HG03575 (cell line): ENCODE results near the gene KCNN1.
"Not testable (repeated sequence)": the region's sequence is repeated elsewhere in the genome, so short reads cannot be mapped to it uniquely, and the experiment has no call there.

ENCODE experiments used
- ATAC-seq: cut with Tn5 transposase; IDR thresholded peaks from one replicate; pipeline ENCODE4 v1.9.1; 2021; ENCODE audit not compliant: unreplicated experiment, insufficient number of reproducible peaks, low FRiP score; ENCODE audit errors: extremely low read depth

Gene KCNN1

DNA sequence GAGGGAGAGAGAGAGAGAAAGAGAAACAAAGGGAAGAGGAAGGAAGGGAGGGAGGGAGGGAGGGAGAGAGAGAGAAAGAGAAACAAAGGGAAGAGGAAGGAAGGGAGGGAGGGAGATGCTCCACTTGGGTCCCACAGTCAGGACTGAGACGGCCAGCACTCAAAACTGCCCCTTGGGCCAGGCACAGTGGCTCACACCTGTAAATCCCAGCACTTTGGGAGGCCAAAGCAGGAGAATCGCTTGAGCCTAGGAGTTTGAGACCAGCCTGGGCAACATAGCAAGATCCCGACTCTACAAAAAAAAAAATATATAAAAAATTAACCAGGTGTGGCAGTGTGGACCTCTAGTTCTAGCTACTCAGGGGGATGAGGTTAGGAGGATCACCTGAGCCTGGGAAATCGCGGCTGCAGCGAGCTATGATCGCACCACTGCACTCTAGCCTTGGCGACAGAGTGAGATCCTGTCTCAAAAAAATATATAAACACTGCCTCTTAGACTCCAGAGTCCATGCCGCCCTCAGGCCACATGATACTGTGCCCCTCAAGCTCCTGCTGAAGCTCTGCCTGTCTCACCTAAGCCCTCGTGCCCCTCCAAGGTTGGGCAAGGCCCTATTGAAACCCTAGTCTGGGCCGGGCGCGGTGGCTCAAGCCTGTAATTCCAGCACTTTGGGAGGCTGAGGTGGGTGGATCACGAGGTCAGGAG, 49.5 kb downstream of the KCNN1 start:
- ATAC-seq = no peak

DNA sequence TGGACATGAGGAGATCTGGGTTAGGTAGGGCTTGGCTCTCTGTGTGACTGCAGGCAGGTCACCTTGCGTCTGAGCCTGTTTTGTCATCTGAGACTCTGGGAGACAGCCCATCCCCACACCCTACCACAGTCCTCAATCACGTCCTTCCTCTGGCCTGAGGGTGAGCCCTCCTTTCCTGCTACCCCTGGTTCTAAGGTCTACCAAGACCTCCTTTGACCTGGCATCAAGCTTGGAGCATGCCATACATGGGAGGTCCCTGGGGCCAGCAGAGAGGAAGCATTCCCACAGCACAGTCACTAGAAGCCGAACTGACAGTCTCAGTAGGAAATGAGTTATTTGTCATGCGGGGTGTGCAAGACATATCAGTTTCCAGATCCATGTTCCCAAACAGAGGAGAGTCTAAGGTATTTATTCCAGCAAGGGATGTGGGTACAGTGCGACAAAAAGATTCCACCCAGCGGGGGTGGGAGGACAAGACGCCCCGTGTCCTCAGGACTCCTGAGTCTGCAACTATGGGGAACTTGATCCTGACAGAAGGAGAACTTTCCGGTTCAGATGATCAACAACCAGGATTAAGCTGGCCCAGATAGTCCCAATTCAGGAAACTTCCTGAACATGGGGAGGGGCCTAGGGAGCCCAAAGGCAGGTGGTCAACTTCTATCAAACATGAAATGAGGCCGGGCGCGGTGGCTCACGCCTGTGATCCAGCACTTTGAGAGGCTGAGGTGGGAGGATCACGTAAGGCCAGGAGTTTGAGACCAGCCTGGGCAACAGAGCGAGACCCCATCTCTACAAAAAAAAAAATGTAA, 50.6 kb downstream of the KCNN1 start:
- no peak for ATAC-seq

DNA sequence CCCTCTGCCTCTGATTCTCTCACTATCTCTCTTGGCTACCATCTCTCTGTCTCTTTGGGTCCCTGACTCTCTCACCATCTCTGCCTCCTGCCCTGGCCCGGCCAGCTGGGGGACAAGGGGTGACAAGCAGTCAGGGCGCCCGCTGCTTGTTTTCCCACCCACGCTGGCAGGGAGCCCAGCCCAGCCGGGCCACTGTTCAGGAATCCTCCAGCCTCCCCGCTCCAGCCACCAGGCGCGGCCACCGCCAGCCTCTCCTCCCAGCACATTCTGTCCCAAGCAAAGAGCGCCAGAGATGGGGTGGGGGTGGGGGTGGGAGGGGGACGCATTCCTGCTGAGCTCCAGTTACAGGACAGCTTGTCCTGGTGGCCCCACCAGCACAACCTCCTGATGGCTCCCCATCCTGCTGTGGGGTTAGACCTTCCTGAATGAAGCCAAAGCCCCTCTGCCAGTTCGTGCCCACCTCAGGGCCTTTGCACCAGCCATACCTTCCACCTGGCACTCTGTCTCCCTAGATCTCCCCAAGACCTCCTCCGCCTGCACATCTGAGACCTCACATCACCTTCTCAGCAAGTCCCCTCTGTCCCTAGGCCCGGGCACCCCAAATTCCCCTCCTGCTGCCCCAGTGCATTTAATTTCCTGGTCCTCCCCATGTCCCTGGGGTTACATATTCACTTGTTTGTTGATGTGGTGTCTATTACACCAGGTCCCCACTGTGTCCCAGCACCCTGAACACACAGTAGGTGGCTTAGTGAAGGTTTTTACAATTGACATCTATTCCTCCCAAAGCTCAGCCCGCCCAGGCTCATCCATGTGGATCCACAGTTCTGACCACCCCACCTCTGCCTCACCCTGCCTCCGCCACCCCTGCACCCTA, 53.5 kb downstream of the KCNN1 start:
- no peak for ATAC-seq

DNA sequence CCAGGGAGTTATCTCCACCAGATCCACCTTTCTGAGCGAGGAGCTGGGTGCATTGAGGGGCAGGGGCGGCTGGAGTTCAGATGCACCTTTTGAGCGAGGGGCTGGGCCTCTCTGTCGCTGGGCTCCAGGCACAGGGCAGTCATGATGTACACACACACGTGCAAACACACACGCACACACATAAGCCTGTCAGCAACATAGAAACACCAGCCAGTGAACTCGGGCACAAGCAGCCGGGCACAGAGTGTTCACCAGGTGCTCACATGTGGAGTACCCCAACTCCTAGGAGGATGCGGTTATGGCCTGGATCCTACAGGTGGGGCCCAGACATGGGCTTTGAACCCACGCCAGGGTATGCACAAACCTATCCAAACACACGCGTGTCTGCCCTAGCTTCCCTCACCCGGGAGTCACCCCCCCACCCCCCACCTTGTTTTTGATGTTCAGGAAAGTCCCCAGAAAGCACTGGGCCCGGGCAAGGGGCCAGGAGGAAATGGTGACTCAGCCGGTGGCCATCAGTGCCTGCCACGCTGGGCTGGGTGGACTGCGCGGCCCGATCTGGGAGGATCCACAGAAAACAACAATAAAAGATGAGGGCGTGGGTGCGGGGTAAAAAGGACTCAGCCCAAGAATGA, 54.3 kb downstream of the KCNN1 start:
- no peak for ATAC-seq

DNA sequence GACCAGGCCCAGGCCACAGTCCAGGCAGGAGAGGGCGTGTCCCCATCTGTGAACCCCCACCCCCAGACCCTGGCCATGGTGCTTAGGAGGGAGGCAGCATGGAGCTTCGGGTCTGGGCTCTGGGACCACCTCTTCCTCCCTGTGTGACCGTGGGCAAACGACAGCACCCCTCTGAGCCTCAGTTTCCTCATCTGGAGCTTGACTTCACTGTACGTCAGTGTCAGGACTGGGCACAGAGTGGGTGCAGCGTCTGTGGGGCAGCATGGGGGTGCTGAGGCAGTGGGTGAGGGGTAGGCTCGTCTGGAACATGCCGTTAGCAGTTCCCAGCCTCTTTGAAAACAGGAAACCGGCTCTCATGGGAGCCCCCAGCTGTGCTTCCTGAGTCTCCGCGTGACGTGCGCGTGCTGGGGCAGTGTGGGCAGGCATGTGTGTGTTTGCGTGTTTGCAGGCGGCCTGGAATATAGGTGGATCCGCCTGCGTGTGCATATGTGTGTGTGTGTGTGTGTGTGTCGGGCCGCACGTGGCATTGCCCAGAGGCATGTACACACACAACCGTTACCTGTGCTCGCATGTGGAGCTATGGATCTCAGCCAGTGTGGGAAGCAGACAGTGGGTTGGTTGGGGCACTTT, 56.8 kb downstream of the KCNN1 start:
- ATAC-seq = no peak

DNA sequence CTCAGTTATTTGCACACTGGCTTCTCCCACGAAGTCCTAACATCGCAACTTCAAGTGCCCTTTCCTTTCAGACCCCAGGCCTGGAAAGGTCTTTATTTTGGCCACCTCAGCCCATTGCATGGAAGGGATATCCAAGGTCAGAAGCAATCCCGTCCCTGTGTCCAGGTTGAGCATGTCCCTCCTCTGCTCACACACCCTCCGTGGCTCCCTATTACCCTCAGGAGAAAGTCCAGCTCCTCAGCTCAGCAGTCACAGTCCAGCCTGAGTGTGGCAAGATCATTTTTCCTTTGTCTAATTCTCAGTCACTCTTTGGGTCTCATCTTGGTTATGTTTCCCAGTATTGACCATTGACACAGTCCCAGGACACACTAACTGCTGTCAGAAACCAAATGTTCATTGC, 60.2 kb downstream of the KCNN1 start:
- ATAC-seq = no peak

DNA sequence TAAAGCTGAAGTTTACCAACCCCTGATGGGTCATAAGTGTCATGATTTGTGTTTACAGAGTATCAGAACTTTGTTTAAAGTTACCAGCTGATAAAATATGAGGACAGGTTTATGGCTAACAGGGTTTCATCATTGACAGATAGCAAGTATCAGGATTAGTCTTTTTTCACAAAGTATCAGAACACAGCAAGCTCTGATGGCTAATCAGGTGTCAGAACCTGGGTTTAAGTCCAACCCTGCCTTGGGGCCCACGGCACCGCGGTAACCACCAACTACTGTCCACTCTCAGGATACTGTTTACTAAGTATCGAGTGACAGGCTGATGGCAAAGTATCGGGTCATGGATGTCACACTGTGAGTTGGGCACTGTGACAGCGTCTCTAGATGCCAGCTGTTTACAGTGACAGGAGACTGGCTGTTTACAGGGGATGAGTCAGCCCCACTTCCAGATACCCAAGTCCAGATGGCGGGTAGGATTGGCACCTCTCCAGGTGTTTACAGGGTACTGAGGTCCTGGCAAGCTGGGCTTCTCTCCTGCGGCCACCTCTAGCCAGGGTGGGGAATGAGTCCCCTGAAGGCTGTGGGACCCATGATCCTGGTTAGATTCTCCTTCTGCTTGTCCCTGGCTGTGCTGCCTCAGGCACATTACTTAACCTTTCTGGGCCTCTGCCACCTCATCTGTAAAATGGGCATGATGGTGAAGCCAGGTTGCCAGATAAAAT, 62.9 kb downstream of the KCNN1 start:
- no peak for ATAC-seq

DNA sequence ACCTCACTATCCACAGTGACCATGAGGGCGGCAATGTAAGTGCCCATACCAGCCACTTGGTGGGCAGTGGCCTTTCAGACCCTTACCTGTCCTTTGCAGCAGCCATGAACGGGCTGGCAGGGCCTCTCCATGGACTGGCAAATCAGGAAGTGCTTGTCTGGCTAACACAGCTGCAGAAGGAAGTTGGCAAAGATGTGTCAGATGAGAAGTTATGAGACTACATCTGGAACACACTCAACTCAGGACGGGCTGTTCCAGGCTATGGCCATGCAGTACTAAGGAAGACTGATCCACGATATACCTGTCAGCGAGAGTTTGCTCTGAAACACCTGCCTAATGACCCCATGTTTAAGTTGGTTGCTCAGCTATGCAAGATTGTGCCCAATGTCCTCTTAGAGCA, 64.5 kb downstream of the KCNN1 start:
- ATAC-seq = not testable (repeated sequence)

DNA sequence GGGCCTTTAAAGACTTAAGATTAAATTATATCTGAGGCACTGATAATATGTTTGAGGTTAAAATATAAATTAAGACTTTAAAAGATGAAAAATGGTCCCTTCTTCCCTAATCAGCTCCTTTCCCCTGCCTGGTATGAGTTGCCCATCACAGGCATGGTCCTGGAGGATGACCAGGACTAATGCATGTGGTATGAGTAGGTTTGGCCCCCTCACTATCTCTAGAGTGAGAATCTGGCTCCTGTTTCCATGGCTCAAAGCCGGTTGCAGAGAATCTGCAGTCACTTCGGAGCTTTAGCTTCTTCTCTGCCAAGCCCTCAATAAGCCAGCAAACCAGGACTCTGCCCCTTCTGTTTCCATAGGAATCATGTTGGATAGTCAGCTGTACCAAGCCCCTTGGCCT, 65.2 kb downstream of the KCNN1 start:
- ATAC-seq = not testable (repeated sequence)

DNA sequence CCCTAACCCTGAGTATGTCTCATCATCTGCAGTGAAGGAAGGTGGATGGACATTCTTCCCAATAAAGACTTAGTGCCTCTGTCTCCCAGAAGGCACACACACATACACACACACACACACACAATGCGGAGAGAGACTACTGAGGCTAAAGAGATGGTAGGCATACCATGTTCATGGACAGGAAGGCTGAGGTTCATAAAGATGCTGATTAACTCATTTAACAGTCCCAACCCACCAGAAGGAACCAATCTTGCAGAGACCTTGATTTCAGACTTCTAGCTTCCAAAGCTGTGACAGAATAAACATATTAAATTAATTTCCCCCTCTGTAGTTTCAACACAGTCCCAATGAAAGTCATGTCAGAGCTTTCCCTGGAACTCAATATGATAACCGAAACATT, 74.1 kb downstream of the KCNN1 start:
- no peak for ATAC-seq

DNA sequence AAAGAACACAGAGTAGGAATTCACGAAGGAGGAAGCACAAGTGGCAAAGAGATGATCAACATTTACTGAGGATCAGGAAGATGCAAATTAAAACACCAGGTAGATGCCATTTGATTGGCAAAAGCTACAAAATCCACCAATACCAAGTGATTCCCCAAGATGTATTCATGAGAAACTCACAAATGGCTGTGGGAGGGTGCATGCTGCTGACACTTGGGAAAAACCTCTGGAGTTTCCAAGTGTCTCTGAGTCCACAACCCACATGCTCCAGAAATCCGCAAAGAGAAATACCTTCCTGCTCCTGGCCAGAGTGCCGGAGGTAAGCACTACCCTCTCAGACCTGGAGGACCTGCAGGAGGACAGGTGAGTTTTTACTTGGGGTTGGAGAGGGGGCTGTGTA, 76.8 kb downstream of the KCNN1 start:
- no peak for ATAC-seq

DNA sequence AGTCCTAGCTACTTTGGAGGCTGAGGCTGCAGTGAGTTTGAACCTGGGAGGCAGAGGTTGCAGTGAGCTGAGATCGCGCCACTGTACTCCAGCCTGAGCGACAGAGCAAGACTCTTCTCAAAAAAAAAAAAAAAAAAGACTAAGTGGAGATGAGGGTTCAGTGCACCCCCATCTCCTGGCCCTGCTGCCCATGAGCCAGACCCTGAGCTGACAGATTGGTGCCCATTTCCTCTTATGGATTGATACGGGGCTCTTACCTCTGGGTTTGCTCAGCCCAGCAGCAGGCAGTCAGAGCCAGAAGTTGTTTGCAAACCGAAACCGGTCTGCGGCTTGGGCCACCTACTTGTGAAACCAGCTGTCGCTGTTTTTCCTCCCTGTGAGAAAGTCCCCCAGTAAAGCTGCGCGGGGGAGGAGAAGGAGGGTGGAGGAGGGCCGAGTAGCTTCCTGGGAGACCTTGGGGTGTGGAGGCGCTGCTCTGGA, 78.0 kb downstream of the KCNN1 start:
- ATAC-seq = no peak

DNA sequence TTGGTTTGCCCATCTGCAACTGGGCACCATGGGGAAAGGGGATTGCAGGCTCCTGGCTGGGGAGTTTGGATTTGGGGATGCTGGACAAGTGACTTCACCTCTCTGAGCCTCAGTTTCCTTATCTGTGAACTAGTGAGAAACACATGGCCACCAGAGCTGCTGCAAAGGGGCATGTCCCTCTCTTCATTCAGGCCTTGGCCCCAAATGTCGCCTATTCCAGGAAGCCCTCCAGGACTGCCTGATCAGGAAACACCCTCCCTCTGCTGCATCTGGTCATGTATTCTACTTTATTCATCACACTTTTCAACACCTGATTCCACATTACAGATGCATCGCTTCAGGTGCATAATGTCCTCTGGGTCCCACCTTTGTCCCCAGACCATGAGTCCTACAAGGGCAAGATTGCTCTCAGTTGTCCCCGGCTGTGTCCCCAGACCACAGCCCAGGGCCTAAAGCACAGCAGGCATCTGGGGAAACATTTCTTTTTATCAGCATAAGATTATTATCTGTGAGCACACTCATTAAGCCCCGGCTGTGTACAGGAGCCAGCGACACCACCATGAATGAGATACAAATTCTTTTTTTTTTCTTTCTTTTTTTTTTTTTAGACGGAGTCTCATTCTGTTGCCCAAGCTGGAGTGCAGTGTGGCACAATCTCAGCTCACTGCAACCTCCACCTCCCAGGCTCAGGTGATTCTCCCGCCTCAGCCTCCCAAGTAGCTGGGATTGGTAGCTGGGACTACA, 78.6 kb downstream of the KCNN1 start:
- no peak for ATAC-seq

DNA sequence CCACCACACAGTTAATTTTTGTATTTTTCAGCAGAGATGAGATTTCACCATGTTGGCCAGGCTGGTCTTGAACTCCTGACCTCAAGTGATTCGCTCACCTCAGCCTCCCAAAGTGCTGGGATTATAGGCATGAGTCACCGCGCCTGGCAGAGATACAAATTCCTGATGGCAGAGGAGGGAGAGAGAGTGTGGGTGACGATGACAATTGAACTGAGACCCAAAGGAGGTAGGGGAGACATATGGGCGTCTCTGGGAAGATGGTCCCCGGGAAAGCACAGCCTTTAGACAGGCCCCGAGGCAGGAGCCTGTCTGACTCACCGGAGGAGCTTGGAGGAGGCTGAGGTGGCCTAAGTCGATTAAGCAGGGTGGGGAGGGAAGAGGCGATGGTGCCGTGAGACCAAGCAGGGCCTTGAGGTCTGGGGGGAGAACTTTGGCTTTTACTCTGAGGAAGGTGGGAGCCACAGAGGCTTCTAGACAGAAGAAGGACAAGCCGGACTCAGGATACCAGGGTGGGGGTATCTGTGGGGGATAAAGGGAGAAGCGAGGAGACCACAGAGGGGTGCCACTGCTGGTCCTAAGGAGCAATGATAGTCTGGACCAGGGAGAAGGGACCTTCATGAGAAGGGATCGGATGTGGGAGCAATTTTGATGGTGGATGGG, 79.3 kb downstream of the KCNN1 start:
- no peak for ATAC-seq

DNA sequence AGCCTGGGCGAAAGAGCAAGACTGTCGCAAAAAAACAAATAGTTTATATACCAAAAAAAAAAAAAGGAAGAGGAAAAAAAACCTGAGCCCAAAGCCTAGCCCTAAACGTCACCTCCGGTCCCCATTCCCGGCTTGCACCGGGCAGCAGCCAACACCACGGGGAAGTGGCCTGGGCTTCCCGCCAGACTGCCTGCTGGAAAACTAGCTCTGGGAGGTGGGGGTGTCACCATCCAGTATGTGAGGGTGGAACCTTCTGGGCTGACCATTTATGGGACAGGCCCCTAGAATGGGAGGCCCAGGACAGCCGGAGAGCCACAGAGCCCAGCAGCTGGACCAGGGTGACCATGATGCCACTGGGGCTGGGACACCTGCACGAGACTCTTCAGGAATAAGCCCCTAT, 82.5 kb downstream of the KCNN1 start:
- ATAC-seq = no peak
